Measurements from ENCODE around the gene MILR1. TPM values are rescaled to one million over a fixed set of nuclear protein-coding genes. Genes with fewer than 3 reads are reported as not detected.
A peak's percentile ranks its signal among the peaks of the same experiment; 100 is the strongest.
"Not testable (repeated sequence)": the region's sequence is repeated elsewhere in the genome, so short reads cannot be mapped to it uniquely, and the experiment has no call there.

Gene MILR1
- total and polyA plus RNA-seq, 8 donors = 2.6 to 34.4 (median 4.7) TPM

- Histone ChIP-seq H3K9me3 (no peaks in the 10 kb centered on the region), H3K27me3 (no peaks in the 10 kb centered on the region), H3K4me3 (no peak overlapping the region), H3K36me3 (no peaks in the 10 kb centered on the region), H3K4me1 (peaks cover 0 to 22% of the 10 kb centered on the region in 2 donors), H3K27ac (no peak overlapping the region)
- ATAC-seq (peak; percentile 90), DNase-seq (peak in 2 of 4 donors; percentile 57 to 71)
- TF ChIP-seq CTCF (IDR thresholded peaks at IDR 0.05) = peak; percentile 68 to 81
- intact Hi-C loops (cut with DNase I) = loop anchor here in 1 of 2 donors (5.0 kb wide), 1 partner anchor 72 kb away; no protein-coding TSS in a partner anchor
These were observed 28.7 kb upstream of the MILR1 start for GRCh38 chr17:64420143-64420670.

- H3K4me1 ChIP-seq = peaks cover 0 to 26% of the 10 kb centered on the region in 2 donors
- ATAC-seq, H3K4me3 ChIP-seq, H3K9me3 ChIP-seq, H3K27ac ChIP-seq, DNase-seq, H3K27me3 ChIP-seq, H3K36me3 ChIP-seq: not testable (repeated sequence)
- intact Hi-C loops (cut with DNase I) = loop anchor here in 1 of 2 donors (5.0 kb wide), 1 partner anchor 70 kb away; no protein-coding TSS in a partner anchor
These were observed 26.8 kb upstream of the MILR1 start for GRCh38 chr17:64422121-64422520.

GRCh38 chr17:64423881-64424280, 25.0 kb upstream of the MILR1 start:
- H3K27ac ChIP-seq = no peak overlapping the region
- peaks cover 0 to 17% of the 10 kb centered on the region in 2 donors for H3K4me1 ChIP-seq
- ATAC-seq = no peak
- no peak for TF ChIP-seq CTCF (IDR thresholded peaks at IDR 0.05)
- H3K9me3 ChIP-seq = no peaks in the 10 kb centered on the region
- no peak for DNase-seq
- intact Hi-C loops (cut with DNase I) = loop anchor here in 1 of 2 donors (5.0 kb wide), 1 partner anchor 68 kb away; no protein-coding TSS in a partner anchor
- H3K27me3 ChIP-seq = no peaks in the 10 kb centered on the region
- H3K36me3 ChIP-seq = no peaks in the 10 kb centered on the region
- H3K4me3 ChIP-seq = no peak overlapping the region

GRCh38 chr17:64424324-64424849, 24.5 kb upstream of the MILR1 start:
- no peak for ATAC-seq
- no peak overlapping the region for H3K27ac ChIP-seq
- no peak for DNase-seq
- H3K27me3 ChIP-seq = no peaks in the 10 kb centered on the region
- no peaks in the 10 kb centered on the region for H3K36me3 ChIP-seq
- no peak overlapping the region for H3K4me3 ChIP-seq
- intact Hi-C loops (cut with DNase I) = loop anchor here in 1 of 2 donors (5.0 kb wide), 1 partner anchor 68 kb away; no protein-coding TSS in a partner anchor
- H3K9me3 ChIP-seq = no peaks in the 10 kb centered on the region
- TF ChIP-seq CTCF (IDR thresholded peaks at IDR 0.05) = no peak
- H3K4me1 ChIP-seq = peaks cover 0 to 15% of the 10 kb centered on the region in 2 donors

- Histone ChIP-seq H3K4me3 (no peak overlapping the region), H3K36me3 (no peaks in the 10 kb centered on the region), H3K4me1 (peaks cover 0 to 10% of the 10 kb centered on the region in 2 donors), H3K9me3 (no peaks in the 10 kb centered on the region), H3K27ac (no peak overlapping the region), H3K27me3 (no peaks in the 10 kb centered on the region)
- no peak for ATAC-seq
- intact Hi-C loops (cut with DNase I) = no loop called here
- DNase-seq = no peak
- TF ChIP-seq CTCF (IDR thresholded peaks at IDR 0.05) = no peak
These were observed 23.7 kb upstream of the MILR1 start for GRCh38 chr17:64425191-64425590.
